ENCODE results near the gene CERS4.
"Not testable (repeated sequence)": the region's sequence is repeated elsewhere in the genome, so short reads cannot be mapped to it uniquely, and the experiment has no call there.

CERS4 gene

GRCh38 chr19:8243146-8243545 is 34.0 kb downstream of the CERS4 start:
- DNase-seq (ENCODE audit: low read depth) = no peak

DNA sequence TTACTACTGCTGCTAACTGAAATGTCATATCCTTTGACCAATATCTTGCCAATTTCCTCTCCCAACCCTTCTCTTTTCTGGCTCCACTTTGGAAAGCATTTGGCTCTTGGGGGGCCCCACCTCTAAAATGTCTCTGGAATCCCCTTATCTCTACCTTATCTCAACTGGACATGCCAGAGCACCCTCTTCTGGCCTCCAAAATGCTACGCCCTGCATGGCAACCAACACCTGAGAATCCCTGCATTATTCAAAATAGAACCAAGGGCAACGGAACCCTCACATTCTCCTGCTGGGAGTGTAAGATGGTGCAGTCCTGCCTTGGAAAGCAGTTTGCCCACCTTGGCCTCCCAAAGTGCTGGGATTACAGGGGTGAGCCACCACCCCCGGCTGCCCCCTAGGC is 35.3 kb downstream of the CERS4 start:
- no peak for DNase-seq (ENCODE audit: low read depth)

- no peak for DNase-seq (ENCODE audit: low read depth)
Observed at GRCh38 chr19:8245869-8246835, 37.0 kb downstream of the CERS4 start.

GRCh38 chr19:8247129-8247890 is 38.1 kb downstream of the CERS4 start:
- not testable (repeated sequence) for DNase-seq (ENCODE audit: low read depth)

DNA sequence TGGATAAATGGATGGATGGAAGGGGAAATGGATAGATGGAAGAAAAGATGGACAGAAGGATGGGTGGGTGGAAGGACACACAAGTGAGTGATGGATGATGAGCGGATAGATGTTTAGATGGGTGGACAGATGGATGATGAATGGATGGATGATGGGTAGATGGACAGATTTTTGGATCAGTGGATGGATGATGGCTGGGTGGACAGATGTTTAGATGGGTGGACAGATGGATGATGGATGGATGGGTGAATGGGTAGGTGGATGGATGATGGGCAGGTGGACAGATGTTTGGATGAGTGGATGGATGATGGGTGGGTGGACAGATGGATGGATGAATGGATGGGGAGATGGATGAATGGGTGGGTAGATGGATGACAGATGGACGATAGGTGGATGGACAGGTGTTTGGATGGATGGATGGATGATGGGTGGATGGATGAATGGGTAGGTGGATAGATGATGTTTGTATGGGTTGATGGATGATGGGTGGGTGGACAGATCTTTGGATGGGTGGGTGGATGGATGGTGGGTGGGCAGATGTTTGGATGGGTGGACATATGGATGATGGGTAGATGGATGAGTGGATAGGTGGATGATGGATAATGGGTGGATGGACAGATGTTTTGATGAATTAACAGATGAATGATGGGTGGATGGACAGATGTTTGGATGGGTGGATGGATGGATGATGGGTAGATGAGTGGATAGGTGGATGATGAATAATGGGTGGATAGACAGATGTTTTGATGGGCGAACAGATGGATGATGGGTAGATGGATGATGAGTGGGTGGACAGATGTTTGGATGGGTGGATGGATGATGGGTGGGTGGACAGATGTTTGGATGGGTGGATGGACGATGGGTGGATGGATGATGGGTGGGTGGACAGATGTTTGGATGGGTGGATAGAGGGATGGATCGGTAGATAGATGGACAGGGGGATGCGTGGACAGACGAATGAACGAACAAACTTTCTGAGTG is 39.5 kb downstream of the CERS4 start:
- DNase-seq (ENCODE audit: low read depth) = no peak

GRCh38 chr19:8250596-8250995 is 41.4 kb downstream of the CERS4 start:
- DNase-seq (ENCODE audit: low read depth) = no peak

DNA sequence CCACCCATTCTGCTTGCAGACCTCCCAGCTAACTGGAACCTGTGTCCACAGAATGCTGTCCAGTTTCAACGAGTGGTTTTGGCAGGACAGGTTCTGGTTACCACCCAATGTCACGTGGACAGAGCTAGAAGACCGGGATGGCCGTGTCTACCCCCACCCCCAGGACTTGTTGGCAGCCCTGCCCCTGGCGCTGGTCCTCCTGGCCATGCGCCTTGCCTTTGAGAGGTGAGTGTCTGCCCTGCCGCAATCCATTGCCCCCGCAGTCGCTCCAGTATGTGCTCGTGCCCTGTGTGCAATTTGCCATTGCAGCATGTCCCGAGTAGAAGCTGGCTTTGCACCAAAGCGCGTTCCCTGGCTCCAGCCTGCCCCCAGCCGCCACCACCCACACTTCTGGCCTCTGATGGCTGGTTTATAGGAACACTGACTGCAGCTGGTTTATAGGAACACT is 41.9 kb downstream of the CERS4 start:
- DNase-seq (ENCODE audit: low read depth) = no peak

DNA sequence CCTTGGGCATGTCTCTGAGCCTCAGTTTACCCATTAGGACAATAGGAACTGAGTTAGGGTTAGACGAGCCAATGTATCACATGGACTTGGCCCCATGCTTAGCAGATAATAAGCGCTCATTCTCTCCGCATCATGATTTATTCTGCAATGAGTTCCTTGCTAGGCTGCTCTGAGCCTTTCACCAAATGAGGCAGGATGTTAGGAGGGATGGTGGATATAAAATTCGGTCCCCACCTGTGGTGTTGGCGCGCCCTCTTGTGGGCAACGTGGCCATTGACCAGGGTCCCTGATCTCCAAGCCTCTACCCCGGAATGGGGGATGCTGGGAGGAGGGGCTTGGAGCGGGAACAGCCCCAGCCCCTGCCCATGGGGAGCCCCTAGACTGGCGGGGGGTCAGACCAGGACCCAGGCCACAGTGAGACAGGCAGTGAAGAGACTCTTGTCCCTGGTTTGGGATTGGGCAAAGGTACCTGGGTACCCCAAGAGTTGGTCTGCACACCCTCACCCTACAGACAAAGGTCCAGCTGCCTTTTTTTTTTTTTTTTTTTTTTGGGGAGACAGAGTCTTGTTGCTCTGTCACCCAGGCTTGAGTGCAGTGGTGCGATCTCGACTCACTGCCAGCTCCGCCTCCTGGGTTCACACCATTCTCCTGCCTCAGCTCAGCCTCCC is 43.9 kb downstream of the CERS4 start:
- peak; percentile 40 for DNase-seq (ENCODE audit: low read depth)

- DNase-seq (ENCODE audit: low read depth) = no peak
Observed at GRCh38 chr19:8253678-8254077, 44.5 kb downstream of the CERS4 start.

DNA sequence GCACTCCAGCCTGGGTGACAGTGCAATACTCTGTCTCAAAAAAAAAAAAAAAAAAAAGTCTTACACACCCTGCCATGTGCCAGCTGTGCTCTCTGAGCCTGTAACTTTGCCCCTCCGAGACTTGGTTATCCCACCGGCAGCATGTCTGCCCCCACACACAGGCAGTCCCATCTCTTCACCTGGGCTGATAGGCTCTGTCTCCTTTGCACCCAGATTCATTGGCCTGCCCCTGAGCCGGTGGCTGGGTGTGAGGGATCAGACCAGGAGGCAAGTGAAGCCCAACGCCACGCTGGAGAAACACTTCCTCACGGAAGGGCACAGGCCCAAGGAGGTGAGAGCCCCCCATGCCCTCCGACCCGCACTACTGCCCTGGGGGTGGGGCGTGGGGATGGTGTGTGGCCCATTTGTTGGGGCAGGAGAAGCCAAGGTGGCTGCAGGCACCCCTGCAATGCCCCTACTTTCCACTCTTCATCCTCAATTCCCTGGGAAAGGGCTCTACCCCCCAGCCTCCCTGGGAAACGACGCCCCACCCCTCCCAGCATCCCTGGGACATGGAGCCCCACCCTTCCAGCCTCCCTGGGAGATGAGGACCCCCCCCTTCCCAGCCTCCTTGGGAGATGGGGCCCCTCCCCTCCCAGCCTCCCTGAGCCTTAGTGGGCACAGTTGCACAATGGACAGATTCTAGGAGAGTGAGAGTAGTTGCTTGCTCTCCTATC is 45.3 kb downstream of the CERS4 start:
- no peak for DNase-seq (ENCODE audit: low read depth)

GRCh38 chr19:8255426-8256125 is 46.4 kb downstream of the CERS4 start:
- no peak for DNase-seq (ENCODE audit: low read depth)

DNA sequence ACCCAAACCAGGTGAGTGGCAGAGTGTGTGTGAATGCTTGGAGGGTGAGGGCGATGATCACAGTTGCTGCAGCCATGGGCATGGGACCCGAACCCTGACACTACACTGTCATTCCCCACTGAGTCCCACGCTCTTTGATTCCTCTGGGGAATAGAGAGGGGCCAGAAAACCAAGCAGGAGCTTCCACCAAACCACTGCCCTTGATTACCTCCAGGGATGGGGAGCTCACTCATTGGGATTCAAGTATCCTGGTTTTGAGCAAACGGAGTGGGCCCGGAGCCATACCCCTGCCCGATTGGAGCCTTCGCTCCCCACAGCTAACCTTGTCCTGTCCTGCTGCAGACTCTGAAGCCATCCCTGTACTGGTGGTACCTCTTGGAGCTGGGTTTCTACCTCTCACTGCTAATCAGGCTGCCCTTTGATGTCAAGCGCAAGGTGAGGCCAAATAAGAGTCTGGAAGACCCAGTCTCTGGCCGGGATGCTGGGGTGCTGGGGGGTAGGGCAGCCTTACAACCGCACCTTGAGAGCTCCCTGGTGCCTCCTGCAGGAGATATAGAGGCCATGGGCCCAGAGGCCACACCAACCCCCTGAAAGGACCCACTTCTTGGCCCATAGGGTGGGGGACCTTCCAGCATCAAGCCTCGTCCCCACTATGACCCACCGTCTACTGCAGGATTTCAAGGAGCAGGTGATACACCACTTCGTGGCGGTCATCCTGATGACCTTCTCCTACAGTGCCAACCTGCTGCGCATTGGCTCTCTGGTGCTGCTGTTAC is 47.3 kb downstream of the CERS4 start:
- DNase-seq (ENCODE audit: low read depth) = no peak

GRCh38 chr19:8257052-8257443 is 47.9 kb downstream of the CERS4 start:
- no peak for DNase-seq (ENCODE audit: low read depth)

GRCh38 chr19:8259142-8259921 is 50.2 kb downstream of the CERS4 start:
- no peak for DNase-seq (ENCODE audit: low read depth)

GRCh38 chr19:8259922-8260247 is 50.7 kb downstream of the CERS4 start:
- no peak for DNase-seq (ENCODE audit: low read depth)

- DNase-seq (ENCODE audit: low read depth) = no peak
Observed at GRCh38 chr19:8261347-8261746, 52.2 kb downstream of the CERS4 start.

- no peak for DNase-seq (ENCODE audit: low read depth)
Observed at GRCh38 chr19:8261881-8262280, 52.7 kb downstream of the CERS4 start.

DNA sequence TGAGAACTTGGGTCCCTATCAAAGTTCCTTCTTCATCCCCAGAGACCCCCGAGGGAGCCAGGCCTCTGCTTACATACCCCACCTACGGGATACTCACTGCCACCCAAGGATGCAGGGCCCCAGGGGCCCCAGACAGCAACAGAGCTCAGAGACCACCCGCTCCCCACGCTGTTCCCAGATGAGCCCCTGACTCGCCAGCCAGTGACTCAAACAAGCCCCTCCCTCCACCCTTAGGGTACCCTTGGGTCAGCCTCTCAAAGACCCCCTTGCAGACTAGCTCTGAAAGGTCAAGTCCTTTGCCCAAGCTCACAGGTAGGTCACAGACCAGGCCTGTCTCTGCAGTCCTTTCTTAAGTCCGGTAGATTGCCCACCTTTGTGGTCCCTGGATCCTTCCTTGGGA is 53.3 kb downstream of the CERS4 start:
- no peak for DNase-seq (ENCODE audit: low read depth)

- not testable (repeated sequence) for DNase-seq (ENCODE audit: low read depth)
Observed at GRCh38 chr19:8264248-8264647, 55.1 kb downstream of the CERS4 start.
